ENCODE data around the gene RERE.

DNA sequence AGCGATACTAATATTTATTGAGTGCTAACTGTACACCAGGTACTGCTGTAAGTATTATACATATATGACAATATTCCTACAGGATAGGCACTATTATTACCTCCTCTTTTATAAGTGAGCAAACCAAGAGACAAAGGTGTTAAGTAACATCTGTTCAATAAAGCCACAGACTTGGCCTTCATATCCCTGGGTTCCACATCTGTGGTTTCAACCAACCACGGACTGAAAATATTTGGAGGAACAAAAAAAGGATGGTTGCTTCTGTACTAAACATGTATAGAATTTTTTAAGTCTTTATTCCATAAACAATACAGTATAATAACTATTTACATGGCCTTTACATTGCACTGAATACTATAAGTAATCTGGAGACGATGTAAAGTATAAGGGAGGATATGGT lies 95.1 kb downstream of the RERE start:
- TF ChIP-seq, protein P1, sequence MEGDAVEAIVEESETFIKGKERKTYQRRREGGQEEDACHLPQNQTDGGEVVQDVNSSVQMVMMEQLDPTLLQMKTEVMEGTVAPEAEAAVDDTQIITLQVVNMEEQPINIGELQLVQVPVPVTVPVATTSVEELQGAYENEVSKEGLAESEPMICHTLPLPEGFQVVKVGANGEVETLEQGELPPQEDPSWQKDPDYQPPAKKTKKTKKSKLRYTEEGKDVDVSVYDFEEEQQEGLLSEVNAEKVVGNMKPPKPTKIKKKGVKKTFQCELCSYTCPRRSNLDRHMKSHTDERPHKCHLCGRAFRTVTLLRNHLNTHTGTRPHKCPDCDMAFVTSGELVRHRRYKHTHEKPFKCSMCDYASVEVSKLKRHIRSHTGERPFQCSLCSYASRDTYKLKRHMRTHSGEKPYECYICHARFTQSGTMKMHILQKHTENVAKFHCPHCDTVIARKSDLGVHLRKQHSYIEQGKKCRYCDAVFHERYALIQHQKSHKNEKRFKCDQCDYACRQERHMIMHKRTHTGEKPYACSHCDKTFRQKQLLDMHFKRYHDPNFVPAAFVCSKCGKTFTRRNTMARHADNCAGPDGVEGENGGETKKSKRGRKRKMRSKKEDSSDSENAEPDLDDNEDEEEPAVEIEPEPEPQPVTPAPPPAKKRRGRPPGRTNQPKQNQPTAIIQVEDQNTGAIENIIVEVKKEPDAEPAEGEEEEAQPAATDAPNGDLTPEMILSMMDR (IDR thresholded peaks at IDR 0.05; ENCODE audit: low read depth, low read length, poor library complexity, severe bottlenecking), result no peak
- no peak for TF ChIP-seq EZH2phosphoT487 (IDR thresholded peaks at IDR 0.05; ENCODE audit: borderline replicate concordance, low read length)
